H1 (cell line): ENCODE data around the gene AHDC1. TPM values are rescaled to one million over a fixed set of nuclear protein-coding genes. Genes with fewer than 3 reads are reported as not detected.

ENCODE experiments used
- BCL11A ChIP-seq, 2 experiments: IDR thresholded peaks; one replicate each; pipeline ENCODE4 v1.6.1; 2011; ENCODE audit warnings: low read depth in 2 of 2, low read length in 2 of 2, mild to moderate bottlenecking in 2 of 2
- BRCA1 ChIP-seq: IDR thresholded peaks from 2 replicates; pipeline ENCODE4 v1.6.1; 2012; ENCODE audit warnings: low read depth, low read length, improper control_type of control experiment
- EZH2 ChIP-seq: fragments of 200-600 bp; sonication (generic); IDR thresholded peaks from 2 replicates; pipeline ENCODE4 v1.7.1; 2012; ENCODE audit warnings: low read depth, mild to moderate bottlenecking, moderate library complexity, low read length, inconsistent platforms; ENCODE audit not compliant: severe bottlenecking
- HDAC6 ChIP-seq: IDR thresholded peaks from one replicate; pipeline ENCODE4 v1.7.1; 2012; ENCODE audit warnings: low read depth, mild to moderate bottlenecking, inconsistent platforms, low read length, moderate library complexity
- SIN3A ChIP-seq, 2 experiments: IDR thresholded peaks in 1 of 2; conservative IDR thresholded peaks in 1 of 2; 2 replicates each; pipeline ENCODE4 v1.6.1; 2011 to 2012; ENCODE audit warnings: low read length in 2 of 2, improper control_type of control experiment in 1 of 2, low read depth in 1 of 2, mild to moderate bottlenecking in 1 of 2
- polyA plus RNA-seq, 7 experiments: library from polyadenylated mRNA; depleted of rRNA in 3 of 7; stranded (reverse) in 5 of 7; unstranded in 2 of 7; fragments of >200 nt in 5 of 7; fragments of 200-250 nt in 2 of 7; gene quantifications; 1 replicate in 5 of 7; 2 replicates in 1 of 7; 4 replicates in 1 of 7; pipeline versions ENCODE4 v1.2.1 to v1.2.3, GENCODE V29; 2011 to 2013; ENCODE audit warnings: missing spikeins in 2 of 7, mixed read lengths in 2 of 7
- total RNA-seq: library from RNA; stranded (reverse); fragmentation: NEBNext Ultra II Directional; extraction: Animal tissue kit (Norgen Biotek cat#: 25700); gene quantifications from 2 replicates; pipeline ENCODE4 v1.2.1, GENCODE V29; 2021
- TF ChIP-seq, protein P1 (sequence below): IDR thresholded peaks from 2 replicates; pipeline ENCODE4 v1.6.1; 2012; ENCODE audit warnings: inconsistent platforms

AHDC1 gene
- total and polyA plus RNA-seq, 2 of the 8 experiments (the other 6 are each of a cell fraction or from before 2014, with no cell fraction given): 4.4 to 35.1 TPM

DNA sequence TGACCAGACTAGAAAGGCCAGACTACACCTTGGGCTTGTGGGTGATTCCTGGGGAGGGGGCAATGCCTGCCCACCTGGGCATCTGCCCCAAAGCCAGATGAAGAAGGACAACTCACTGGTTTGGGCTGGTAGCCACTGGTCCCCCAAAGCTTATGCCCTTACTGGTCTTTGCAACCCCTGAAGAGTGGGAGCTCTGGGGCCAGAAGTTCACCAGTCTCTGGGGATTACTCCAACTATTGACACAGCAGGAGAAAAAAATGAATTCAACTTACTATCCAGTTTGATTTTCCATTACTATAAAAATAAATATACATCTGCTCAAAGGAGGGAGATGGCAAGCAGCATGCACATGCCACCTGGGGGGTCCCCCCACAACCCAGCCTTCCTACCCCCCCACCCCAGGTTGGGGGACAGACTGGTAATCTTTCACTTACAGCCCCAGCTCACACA, 2.6 kb downstream of the AHDC1 start (continued):
- no peak for TF ChIP-seq EZH2
- no peak for TF ChIP-seq BCL11A (IDR thresholded peaks at IDR 0.05; ENCODE audit: low read depth in 2 of 2, low read length in 2 of 2)
- no peak for TF ChIP-seq BRCA1
- no peak for TF ChIP-seq HDAC6
- no peak for TF ChIP-seq SIN3A (conservative IDR thresholded peaks at IDR 0.05 in 1 of 2, IDR thresholded peaks at IDR 0.05 in 1 of 2; ENCODE audit: low read depth in 1 of 2, low read length in 2 of 2)
- TF ChIP-seq, protein P1, sequence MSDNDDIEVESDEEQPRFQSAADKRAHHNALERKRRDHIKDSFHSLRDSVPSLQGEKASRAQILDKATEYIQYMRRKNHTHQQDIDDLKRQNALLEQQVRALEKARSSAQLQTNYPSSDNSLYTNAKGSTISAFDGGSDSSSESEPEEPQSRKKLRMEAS: no peak
